Lower leg skin (tissue), 3 donors: ENCODE data around the gene PRPSAP2.

Experiments
- CTCF ChIP-seq, 3 donors: fragments of 450-650 bp; IDR thresholded peaks; one replicate each; pipeline ENCODE4 v1.5.1; 2016; ENCODE audit warnings: antibody characterized with exemption in 3 of 3, mild to moderate bottlenecking in 3 of 3, moderate library complexity in 2 of 3
- POLR2A ChIP-seq, 2 donors: fragments of 450-650 bp; IDR thresholded peaks; one replicate each; pipeline ENCODE4 v1.6.1; 2016 to 2017; ENCODE audit warnings: antibody characterized with exemption in 2 of 2, mild to moderate bottlenecking in 1 of 2, moderate library complexity in 1 of 2

GRCh38 chr17:18970582-18971480 lies 112.9 kb downstream of the PRPSAP2 start:
- no peak for TF ChIP-seq CTCF (IDR thresholded peaks at IDR 0.05)
- no peak for TF ChIP-seq POLR2A (IDR thresholded peaks at IDR 0.05)
